Measurements from ENCODE around the gene ZNF768.

ZNF768 gene

DNA sequence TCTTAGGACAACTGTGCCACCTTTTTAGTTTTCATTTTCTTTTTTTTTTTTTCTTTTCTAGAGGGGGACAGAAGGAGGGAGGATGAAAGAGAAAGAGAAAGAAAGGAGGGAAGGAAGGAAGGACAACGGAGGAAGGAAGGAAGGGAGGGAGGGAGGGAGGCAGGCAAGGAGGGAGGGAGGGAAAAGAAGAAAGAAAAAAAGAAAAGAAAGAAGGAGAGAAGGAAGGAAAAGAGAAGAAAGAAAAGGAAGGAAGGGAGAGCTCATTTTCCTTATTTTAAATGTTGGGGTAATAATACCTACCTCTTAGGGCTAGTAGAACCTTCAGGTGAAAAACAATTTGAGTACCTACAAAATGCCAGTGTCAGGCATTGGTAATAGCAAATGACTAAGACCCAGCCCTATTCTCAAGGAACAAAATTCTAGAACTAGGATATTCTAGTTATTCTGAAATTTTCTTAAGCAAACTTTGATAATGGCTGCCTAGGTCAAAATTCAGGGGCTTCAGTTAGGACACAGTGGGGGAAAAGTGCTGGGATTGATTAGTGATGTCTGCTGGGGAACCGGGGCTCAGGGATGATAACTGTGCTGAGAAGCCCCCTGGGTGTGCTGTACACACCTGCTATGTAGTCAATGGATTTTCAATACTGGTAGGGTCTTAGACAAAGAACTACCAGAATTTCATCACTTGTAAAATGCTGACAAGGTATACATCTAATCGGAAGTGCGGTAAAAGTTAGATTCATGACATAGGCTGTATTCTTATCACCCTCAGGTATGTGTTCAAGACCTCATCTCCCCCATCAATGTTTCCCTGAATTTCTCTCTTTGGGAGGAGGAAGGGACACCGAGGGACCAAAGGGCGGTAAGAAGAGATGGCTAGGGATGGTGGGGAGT, 22.7 kb downstream of the ZNF768 start:
- DNase-seq (ENCODE audit: low spot score): no peak
- TF ChIP-seq, protein P1, sequence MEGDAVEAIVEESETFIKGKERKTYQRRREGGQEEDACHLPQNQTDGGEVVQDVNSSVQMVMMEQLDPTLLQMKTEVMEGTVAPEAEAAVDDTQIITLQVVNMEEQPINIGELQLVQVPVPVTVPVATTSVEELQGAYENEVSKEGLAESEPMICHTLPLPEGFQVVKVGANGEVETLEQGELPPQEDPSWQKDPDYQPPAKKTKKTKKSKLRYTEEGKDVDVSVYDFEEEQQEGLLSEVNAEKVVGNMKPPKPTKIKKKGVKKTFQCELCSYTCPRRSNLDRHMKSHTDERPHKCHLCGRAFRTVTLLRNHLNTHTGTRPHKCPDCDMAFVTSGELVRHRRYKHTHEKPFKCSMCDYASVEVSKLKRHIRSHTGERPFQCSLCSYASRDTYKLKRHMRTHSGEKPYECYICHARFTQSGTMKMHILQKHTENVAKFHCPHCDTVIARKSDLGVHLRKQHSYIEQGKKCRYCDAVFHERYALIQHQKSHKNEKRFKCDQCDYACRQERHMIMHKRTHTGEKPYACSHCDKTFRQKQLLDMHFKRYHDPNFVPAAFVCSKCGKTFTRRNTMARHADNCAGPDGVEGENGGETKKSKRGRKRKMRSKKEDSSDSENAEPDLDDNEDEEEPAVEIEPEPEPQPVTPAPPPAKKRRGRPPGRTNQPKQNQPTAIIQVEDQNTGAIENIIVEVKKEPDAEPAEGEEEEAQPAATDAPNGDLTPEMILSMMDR (IDR thresholded peaks at IDR 0.05; ENCODE audit: extremely low read depth, missing control alignments): no peak

DNA sequence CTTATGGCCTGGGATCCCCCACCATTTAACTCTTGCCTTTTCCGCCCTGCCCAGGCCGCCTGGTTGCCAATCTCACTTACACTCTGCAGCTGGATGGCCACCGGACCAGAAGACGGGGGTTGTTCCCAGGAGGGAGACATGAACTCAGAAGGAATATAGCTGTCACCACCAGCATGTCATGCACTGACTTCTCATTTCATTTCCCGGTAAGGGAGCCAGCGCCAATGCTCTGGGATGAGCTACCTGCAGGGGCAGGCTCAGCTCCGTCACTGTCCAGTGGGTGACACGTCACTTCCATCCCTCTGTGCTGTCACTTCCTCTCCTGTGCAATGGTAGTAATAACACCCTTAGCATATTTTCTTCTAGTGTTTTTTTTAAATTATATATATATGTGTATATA, 27.1 kb downstream of the ZNF768 start:
- DNase-seq (ENCODE audit: low spot score): no peak
- TF ChIP-seq, protein P1 (IDR thresholded peaks at IDR 0.05; ENCODE audit: extremely low read depth, missing control alignments): no peak

DNA sequence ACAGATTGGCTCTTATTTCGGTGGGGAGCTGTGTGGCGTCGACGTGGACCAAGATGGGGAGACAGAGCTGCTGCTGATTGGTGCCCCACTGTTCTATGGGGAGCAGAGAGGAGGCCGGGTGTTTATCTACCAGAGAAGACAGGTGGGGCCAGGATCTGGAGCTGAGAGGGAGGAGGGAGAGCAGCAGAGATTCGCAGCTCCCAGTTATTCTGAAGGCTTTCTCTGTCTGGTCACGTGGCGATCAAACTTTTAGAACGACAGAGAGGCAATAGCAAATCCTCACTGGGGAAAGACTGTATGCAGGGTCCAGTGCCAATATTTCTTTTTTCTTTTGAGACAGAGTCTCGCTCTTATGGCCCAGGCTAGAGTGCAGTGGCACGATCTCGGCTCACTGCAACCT, 31.7 kb downstream of the ZNF768 start:
- DNase-seq (ENCODE audit: low spot score): no peak
- TF ChIP-seq, protein P1 (IDR thresholded peaks at IDR 0.05; ENCODE audit: extremely low read depth, missing control alignments): no peak

DNA sequence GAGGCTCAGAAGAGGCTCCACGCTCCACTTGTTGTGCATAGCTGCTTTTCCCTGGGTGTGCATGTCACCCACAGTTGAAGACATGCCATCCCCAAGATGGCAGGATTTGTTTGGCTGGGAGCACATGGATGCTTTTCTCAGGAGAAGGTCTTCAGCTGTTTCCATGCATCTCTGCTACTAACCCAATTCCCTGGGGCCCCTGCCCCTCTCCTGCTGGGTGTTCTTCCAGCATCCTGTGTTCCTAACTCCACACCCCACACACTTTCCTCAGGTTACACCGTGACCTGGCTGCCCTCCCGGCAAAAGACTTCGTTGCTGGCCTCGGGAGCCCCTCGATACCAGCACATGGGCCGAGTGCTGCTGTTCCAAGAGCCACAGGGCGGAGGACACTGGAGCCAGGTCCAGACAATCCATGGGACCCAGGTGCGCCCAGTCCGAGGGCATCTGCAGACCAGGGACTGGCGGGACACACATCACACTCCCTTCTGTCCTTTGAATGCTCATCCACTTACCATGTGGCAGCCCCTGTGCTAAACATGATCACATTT, 32.4 kb downstream of the ZNF768 start:
- TF ChIP-seq, protein P1 (IDR thresholded peaks at IDR 0.05; ENCODE audit: extremely low read depth, missing control alignments): no peak
- DNase-seq (ENCODE audit: low spot score): no peak

DNA sequence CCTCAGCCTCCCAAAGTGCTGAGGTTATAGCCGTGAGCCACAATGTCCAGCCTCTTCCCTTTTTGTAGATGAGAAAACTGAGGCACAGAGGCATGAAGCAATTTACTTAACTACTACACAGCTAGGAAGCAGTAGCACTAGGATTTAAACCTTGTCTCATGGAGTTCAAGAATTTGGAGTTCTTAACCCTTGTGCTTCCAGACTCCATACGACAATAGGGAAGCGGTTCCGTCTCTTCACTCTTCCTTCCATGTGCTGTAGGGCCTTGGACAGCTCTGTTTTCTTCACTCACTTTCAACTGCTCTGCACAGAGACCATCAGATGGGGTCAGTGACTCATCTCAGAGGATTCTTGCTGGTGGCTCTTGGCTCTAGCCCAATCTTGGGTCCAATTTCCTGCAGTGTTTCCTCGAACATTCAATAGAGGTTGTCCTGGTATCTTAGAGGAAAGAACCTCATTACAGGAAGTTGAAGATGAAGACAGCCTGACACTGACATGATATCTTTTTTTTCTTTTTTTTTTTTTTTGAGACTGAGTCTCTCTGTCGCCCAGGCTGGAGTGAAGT, 34.5 kb downstream of the ZNF768 start:
- DNase-seq (ENCODE audit: low spot score): no peak
- TF ChIP-seq, protein P1 (IDR thresholded peaks at IDR 0.05; ENCODE audit: extremely low read depth, missing control alignments): no peak

DNA sequence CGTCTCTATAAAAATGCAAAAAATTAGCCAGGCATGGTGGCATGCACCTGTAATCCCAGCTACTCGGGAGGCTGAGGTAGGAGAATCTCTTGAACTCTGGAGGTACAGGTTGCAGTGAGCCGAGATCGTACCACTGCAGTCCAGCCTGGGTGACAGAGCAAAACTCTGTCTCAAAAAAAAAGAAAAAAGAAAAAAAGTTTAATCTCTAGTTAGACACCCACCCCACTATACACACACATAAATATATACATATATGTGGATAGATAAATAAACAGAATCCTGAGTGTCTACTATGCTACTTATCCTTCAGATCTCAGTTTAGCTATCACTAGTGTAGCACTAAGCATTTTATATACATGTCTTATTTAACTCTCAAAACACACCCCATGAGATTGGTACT, 35.1 kb downstream of the ZNF768 start:
- TF ChIP-seq, protein P1 (IDR thresholded peaks at IDR 0.05; ENCODE audit: extremely low read depth, missing control alignments): no peak
- no peak for DNase-seq (ENCODE audit: low spot score)

DNA sequence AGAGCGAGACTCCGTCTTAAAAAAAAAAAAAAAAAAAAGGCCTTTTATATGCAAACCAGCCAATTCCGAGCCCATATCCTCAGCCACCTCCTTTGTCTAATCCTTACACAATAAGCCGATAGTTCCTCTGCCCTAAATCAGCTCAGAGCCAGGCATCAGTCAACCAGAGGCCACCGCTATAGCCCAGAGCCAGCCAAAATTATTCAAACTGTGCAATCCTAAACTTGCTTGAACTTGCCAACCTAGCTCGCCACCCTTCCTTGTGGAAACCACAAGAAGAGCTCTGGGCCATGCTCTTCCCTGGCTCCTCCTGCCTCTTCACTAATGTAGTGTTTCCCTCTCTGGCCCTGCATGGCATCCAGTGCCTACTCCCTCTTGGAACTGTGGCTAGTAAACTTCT, 36.2 kb downstream of the ZNF768 start:
- no peak for DNase-seq (ENCODE audit: low spot score)
- TF ChIP-seq, protein P1 (IDR thresholded peaks at IDR 0.05; ENCODE audit: extremely low read depth, missing control alignments): no peak
